H4 (cell line): Measurements from ENCODE around the gene INPP5A. TPM values are rescaled to one million over a fixed set of nuclear protein-coding genes. Genes with fewer than 3 reads are reported as not detected.
"Not testable (repeated sequence)": the region's sequence is repeated elsewhere in the genome, so short reads cannot be mapped to it uniquely, and the experiment has no call there.

Experiments
- DNase-seq: peaks from one replicate; pipeline ENCODE4 v3.0.0-alpha.2; 2015; ENCODE audit warnings: low spot score
- total RNA-seq: library from RNA; depleted of rRNA; stranded (reverse); fragments of >200 nt; shearing (Covaris generic); gene quantifications from 2 replicates; pipeline ENCODE4 v1.2.3, GENCODE V29; 2014

Gene INPP5A
- total RNA-seq, 1 experiment from 2014 or later = 21.0 TPM

DNA sequence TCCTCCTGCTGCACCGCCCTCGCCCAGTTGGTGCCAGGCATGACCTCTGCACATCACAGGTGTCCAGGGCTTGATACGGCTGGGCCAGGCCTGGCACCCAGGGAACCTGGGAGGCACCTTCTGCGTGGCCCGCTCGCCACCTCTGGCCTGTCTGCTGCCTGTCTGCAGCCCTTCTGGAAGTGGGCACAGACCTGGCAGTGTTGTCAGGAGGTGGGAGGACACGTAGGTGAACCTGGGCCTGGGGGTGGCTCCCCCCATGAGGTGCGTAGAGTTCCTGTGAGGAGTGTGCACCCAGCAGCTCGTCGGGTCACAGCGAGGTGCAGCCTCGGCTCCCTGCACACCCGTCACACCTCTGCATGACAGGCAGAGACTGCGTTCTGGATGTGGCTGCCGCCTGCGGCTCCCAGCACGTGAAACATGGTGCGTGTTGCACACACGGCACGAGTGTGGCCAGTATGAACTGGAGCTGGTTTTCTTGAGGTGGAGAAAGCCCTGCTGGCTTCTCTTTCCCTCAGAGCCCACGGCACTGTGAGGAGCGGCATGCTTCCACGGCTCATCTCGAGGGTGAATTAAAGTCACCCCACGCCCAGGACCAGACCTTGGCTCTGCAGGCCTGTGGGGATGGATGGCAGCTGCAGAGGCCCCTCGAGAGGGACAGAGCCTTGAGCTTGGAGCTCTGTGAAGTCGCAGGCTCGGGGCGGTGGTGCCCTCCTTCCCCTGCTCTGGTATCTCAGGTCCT lies 24.8 kb downstream of the INPP5A start:
- no peak for DNase-seq

- no peak for DNase-seq
These were observed 25.4 kb downstream of the INPP5A start for GRCh38 chr10:132562916-132563456.

GRCh38 chr10:132563485-132564248 lies 26.1 kb downstream of the INPP5A start:
- no peak for DNase-seq

DNA sequence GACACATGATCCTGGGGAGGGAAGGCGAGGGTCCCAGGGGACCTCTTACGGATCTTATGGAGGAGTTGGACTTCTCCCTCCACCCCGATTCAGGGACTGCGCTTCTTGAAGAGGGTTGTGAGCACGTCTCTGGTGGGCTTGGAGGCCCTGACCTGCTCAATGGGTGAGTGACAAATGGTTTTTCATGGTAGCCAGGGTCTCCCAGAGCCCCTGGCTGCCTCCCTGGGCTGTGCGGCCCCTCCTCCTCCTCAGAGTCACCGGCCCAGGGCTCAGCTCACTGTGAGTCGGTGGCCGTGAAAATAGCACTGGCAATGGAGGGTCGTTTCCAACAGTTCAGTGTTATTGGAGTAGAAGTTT lies 26.6 kb downstream of the INPP5A start:
- DNase-seq = no peak

GRCh38 chr10:132564690-132565089 lies 27.1 kb downstream of the INPP5A start:
- no peak for DNase-seq

- no peak for DNase-seq
These were observed 28.1 kb downstream of the INPP5A start for GRCh38 chr10:132565516-132566209.

GRCh38 chr10:132566892-132567291 lies 29.3 kb downstream of the INPP5A start:
- no peak for DNase-seq

GRCh38 chr10:132570265-132570664 lies 32.7 kb downstream of the INPP5A start:
- DNase-seq = no peak

- DNase-seq = no peak
These were observed 33.4 kb downstream of the INPP5A start for GRCh38 chr10:132570771-132571649.

DNA sequence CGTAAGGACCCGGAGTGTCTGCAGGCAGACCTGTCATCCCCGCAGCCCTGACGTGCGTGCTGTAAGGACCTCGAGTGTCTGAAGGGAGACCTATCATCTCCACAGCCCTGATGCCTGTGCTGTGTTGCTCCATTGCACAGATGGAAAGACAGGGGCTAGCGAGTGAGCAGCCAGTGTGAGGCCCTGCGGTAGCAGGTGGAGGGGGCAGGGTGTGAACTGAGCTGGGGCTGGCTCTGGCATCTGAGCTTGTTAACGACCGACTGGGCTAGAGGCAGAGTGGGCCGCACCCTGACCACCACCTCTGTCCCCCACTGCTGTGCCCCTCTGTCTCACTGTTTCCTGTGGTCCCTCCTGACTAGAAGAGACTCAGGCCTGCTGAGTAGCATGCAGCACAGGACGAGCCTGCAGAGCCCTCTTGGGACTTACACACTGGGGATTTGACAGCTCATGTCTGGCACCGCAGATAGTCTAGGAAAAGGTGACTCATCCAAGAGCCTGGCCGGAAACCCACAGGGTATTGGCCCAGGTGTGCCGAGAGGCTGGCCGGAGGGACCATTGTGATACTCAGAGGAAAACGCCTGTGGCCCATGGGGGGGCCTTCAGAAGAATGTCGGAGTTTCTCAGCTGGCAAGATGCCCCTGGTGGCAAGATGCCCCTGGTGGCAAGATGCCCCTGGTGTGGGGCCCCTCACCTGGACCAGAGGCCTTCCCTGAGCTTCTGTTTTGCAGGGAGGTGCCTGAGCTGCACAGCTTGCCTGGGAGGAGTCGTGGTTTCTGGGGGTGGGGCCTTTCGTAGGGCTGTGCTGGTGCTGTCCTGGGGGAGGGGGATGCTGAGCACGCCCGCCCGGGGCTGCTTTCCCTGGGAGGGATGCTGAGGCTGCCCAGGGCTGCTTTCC lies 34.3 kb downstream of the INPP5A start:
- peak; percentile 88 for DNase-seq

- peak; percentile 32 for DNase-seq
These were observed 35.0 kb downstream of the INPP5A start for GRCh38 chr10:132572545-132572937.

GRCh38 chr10:132572946-132573345 lies 35.4 kb downstream of the INPP5A start:
- not testable (repeated sequence) for DNase-seq

DNA sequence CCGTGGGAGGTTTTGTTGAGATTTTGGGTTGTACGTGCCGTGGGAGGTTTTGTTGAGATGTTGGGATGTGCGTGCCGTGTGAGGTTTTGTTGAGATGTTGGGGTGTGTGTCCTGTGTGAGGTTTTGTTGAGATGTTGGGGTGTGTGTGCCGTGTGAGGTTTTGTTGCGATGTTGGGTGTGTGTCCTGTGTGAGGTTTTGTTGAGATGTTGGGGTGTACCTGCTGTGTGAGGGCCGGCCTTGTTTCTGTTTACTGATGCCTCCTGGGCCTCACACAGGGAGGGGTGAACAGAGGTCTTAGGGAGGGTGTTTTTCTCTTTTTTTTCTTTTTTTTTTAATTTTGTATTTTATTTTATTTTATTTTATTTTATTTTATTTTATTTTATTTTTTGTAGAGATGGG lies 36.7 kb downstream of the INPP5A start:
- DNase-seq = no peak

DNA sequence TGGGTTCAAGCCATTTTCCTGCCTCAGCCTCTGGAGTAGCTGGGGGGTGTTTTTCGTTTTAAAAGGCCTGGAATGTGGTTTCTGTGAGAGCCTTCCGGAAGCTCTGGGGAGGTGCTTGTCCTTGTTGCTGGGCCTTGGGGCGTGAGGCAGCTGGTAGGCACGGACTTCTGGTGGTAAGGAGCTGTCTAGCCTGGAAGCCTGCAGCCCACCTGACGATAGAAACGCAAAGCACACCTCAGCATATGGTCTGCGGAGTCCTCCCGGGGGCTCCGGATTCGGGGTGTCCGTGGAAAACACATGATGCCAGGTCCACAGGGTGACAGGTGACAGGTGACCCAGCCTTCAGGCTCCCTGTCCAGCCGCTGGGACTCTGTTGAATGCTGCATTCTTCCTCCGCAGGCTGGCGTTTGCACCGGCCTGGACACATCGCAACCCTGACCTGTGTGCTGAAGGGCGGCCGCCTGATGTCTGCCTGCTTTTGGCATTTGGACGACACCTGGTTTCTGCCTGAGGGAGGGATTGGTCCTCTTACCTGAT lies 37.3 kb downstream of the INPP5A start:
- peak; percentile 69 for DNase-seq

DNA sequence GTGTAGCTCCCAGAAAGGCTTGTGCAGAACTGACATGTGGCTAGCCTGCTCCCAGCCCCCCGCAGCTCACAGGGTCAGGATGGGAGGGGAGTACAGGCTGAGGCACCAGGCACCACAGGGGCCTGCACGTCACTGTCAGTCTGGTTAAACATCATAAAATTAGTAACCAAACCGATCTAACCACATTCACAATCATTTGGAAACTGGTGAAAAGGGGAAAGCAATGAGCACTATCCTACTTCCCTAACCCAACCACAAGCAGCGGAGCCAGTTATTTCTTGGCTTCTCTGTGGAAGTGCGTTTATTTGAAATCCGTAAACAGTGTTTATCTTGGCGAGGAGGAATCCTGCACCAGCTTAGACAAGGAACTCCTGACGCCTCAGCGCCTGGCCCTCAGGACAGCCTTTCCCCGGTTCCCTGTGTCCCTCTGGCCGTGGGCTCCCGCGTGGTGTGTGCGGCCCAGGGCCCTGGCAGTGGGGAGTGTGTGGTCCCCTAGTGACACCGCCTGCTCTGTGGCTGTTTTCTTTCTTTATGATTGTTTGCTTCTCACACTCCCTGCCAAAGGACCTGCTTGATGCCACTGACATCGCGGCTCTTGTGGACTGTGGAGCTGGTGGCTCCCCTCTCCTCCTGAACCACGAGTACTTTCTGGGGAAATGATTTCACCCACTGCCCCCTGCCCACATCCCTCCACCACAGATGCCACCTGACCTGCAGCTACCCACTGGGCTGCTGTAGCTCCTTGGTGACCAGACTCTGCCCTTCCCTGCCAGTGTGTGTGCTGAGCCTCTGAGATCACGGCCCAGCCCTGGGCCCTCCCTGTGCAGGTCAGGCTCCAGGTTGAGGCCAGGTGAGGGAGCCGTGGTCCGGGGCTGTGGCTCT lies 38.0 kb downstream of the INPP5A start:
- peak; percentile 93 for DNase-seq

DNA sequence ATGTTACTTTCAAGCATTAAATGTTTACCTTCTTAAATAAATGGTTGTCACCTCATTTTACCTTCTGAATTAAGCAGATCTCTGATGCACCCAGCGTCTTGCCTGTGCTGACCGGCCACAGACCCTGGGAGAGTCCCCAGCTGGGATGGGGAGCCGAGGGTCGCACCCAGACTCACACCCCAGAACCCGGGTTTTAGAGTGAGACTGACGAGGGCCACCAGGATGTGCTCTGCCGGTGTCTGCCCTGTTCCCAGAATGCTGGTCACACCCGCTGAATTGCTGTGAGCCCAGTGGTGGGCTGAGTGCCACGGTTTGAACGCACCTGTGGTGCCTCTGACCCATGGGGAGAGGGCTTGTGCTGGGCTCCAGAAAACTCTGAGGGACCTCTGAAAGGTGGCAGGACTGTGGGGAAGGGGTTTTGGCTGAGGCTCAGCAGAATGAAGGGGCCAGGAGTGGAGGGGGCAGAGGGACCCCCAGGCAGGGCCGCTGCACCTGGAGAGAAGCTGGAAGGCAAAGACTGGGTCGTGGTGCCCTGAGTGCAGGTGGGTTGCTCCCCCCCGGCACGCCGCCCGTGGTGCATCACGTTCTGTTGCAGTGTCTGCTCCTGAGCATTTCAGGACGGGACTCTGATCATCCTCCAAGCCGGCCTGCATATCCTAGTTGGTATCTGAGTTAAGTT lies 39.2 kb downstream of the INPP5A start:
- no peak for DNase-seq

GRCh38 chr10:132577350-132578003 lies 39.9 kb downstream of the INPP5A start:
- no peak for DNase-seq
